Fibroblast of villous mesenchyme (primary cell): ENCODE measurements around the gene DPP9. TPM values are rescaled to one million over a fixed set of nuclear protein-coding genes. Genes with fewer than 3 reads are reported as not detected.

Experiments used
- DNase-seq: peaks from one replicate; pipeline ENCODE4 v3.0.0-alpha.2; 2010; ENCODE audit warnings: low read depth
- H3K4me3 ChIP-seq: 2 replicates; pipeline ENCODE4 v1.5.1; 2011; ENCODE audit warnings: low read depth, mild to moderate bottlenecking, low read length
- small RNA-seq: library from RNA; depleted of rRNA; stranded (forward); fragments of <200 nt; gene quantifications from one replicate; pipeline ENCODE3, GENCODE V24; 2012
- total RNA-seq: library from RNA; depleted of rRNA; stranded (reverse); fragments of >200 nt; gene quantifications from 2 replicates; pipeline ENCODE4 v1.2.3, GENCODE V29; 2012
- TF ChIP-seq, protein P1 (sequence below): IDR thresholded peaks from 2 replicates; pipeline ENCODE4 v1.5.1; 2012; ENCODE audit warnings: low read depth, mild to moderate bottlenecking, low read length; ENCODE audit not compliant: insufficient read depth

The DPP9 gene
- total RNA-seq, 1 donor, result 30.7 TPM

DNA sequence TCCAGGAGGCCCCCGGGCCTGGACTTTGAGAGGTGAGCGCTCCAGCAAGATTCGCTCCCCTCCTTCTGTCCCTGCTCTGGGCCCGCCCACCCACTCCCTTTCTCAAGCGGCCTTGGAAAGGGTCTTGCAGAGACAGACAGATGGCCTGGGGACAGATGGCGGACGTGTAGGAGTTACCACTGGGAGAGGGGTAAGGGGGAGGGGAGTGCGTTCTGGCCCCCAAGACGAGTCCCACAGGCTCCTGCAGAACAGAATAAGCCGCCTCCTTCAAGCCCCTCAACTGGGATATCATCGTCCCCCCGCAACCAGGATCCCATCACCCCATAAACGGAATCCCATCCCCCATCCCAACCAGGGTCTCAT is 87.9 kb downstream of the DPP9 start:
- H3K4me3 ChIP-seq, result peak overlapping the region; percentile 53
- TF ChIP-seq, protein P1, sequence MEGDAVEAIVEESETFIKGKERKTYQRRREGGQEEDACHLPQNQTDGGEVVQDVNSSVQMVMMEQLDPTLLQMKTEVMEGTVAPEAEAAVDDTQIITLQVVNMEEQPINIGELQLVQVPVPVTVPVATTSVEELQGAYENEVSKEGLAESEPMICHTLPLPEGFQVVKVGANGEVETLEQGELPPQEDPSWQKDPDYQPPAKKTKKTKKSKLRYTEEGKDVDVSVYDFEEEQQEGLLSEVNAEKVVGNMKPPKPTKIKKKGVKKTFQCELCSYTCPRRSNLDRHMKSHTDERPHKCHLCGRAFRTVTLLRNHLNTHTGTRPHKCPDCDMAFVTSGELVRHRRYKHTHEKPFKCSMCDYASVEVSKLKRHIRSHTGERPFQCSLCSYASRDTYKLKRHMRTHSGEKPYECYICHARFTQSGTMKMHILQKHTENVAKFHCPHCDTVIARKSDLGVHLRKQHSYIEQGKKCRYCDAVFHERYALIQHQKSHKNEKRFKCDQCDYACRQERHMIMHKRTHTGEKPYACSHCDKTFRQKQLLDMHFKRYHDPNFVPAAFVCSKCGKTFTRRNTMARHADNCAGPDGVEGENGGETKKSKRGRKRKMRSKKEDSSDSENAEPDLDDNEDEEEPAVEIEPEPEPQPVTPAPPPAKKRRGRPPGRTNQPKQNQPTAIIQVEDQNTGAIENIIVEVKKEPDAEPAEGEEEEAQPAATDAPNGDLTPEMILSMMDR, result no peak
- DNase-seq, result no peak

DNA sequence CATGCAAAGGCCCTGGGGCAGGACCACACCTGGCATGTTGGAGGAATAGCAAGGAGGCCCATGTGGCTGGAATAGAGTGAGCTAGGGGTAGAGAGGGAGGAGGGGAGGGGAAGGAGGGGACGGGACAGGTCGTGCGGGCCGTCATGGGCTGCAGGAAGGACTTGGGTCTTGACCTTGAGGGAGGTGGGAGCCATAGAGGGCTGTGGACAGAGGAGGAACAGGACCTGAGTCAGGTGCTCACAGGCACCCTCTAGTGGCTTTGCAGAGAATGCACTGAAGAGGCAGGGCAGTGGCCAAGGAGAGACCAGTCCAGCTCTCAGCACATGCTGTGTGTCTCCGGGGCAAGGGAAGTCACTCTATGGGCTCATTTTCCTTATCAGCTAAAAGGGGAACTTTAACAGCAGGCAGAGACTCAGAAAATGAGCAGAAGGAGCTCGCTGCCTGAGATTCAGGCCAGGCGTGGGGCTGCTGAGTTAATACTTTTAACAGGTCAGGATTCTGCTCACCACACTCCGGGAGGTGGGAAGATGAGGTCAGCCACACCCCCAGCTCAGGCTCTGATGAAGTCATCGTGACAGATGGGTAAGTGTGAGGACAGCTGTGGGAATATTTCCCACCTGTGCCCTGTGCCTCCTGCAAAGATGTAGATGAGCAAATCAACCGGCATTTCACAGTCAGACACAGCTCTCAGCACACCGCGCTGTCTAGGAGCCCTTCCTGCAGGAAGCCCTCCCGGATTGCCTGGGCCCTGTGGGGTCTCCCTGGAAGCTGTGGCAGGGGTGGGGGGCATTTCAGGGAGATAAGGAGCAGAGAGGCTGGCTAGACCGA is 90.3 kb downstream of the DPP9 start:
- peak; percentile 86 for DNase-seq
- TF ChIP-seq, protein P1, result peak; percentile 93
- no peak overlapping the region for H3K4me3 ChIP-seq

Small RNA genes lying within 50 kb of the gene (small RNA-seq; reads per million reads assigned to genes)
- gene MIR7-3, result not detected

Other genes with a start within 250 kb of the DPP9 start
- gene PLIN4, start 205.4 kb downstream of the DPP9 start, total RNA-seq, result 0.32 and 0.43 TPM in 2 replicates
- gene PLIN5, start 188.6 kb downstream of the DPP9 start, total RNA-seq, result not detected in 2 replicates
- not detected in 2 replicates for gene LRG1, start 183.8 kb downstream of the DPP9 start, total RNA-seq
- under 0.01 TPM in 2 replicates for gene SEMA6B, start 164.2 kb downstream of the DPP9 start, total RNA-seq
- gene TNFAIP8L1, start 84.3 kb downstream of the DPP9 start, total RNA-seq, result 4.2 and 4.3 TPM in 2 replicates
- 179 and 205 TPM in 2 replicates for gene MYDGF, start 53.5 kb downstream of the DPP9 start, total RNA-seq
- gene FEM1A, start 67.9 kb upstream of the DPP9 start, total RNA-seq, result 12.6 and 13.8 TPM in 2 replicates
- gene TICAM1, start 107.9 kb upstream of the DPP9 start, total RNA-seq, result 3.2 and 3.5 TPM in 2 replicates
- gene PLIN3, start 143.8 kb upstream of the DPP9 start, total RNA-seq, result 191 and 193 TPM in 2 replicates
- gene ARRDC5, start 179.1 kb upstream of the DPP9 start, total RNA-seq, result 0.32 TPM in 1 of 2 replicates, not detected in the other
- 34.1 and 36.1 TPM in 2 replicates for gene UHRF1, start 185.7 kb upstream of the DPP9 start, total RNA-seq
- 17.7 TPM in 2 replicates for gene KDM4B, start 245.3 kb upstream of the DPP9 start, total RNA-seq